Endothelial cell of umbilical vein (primary cell): ENCODE data around the gene SEMA4B. TPM values are rescaled to one million over a fixed set of nuclear protein-coding genes. Genes with fewer than 3 reads are reported as not detected.

Experiments used
- BruUV-seq: library from RNA; stranded (reverse); fragments of 400-500 nt; replicated peaks from 2 replicates; lab custom pipeline; 2021; lab: Mats Ljungman, UMichigan
- CTCF ChIA-PET: fragments of 300-600, 350-600 bp; sonication (Branson Sonifier 250); formaldehyde crosslinking; loops from one replicate; lab custom pipeline; 2021; ENCODE audit warnings: antibody characterized with exemption, inconsistent platforms; lab: Charles Lee
- POLR2A ChIA-PET: fragments of 300-600, 350-600 bp; sonication (Branson Sonifier 250); formaldehyde crosslinking; loops from one replicate; lab custom pipeline; 2021; ENCODE audit warnings: antibody characterized with exemption, inconsistent platforms; lab: Charles Lee
- DNase-seq: peaks from one replicate; pipeline ENCODE4 v3.0.0-alpha.2; 2011; ENCODE audit warnings: low read depth, low spot score
- FAIRE-seq: peaks from 2 replicates; lab custom pipeline; 2011; peaks lifted over from hg19 to GRCh38; lab: Jason Lieb, UNC
- H2AFZ ChIP-seq: 2 replicates; pipeline ENCODE4 v1.6.0; 2012; ENCODE audit warnings: low read depth, low read length, control low read depth, inconsistent platforms
- H3K27ac ChIP-seq: 2 replicates; pipeline ENCODE4 v1.5.1; 2011; ENCODE audit warnings: low read depth, mild to moderate bottlenecking, control low read depth, low read length, moderate library complexity; ENCODE audit not compliant: insufficient read depth
- H3K27me3 ChIP-seq, 2 experiments: 2 replicates each; pipeline versions ENCODE4 v1.6.0 to v1.6.1; 2011; ENCODE audit warnings: low read length in 2 of 2, mixed read lengths in 1 of 2; ENCODE audit not compliant: control insufficient read depth in 2 of 2, insufficient read depth in 2 of 2
- H3K36me3 ChIP-seq, 2 experiments: 2 replicates in 1 of 2; 3 replicates in 1 of 2; pipeline ENCODE4 v1.5.1; 2011; ENCODE audit warnings: low read length in 2 of 2, mild to moderate bottlenecking in 1 of 2, moderate library complexity in 1 of 2; ENCODE audit not compliant: control insufficient read depth in 2 of 2, insufficient read depth in 2 of 2; ENCODE audit errors: extremely low read depth in 1 of 2
- H3K4me1 ChIP-seq: 3 replicates; pipeline ENCODE4 v1.5.1; 2011; ENCODE audit warnings: mild to moderate bottlenecking, low read length; ENCODE audit not compliant: control insufficient read depth, insufficient read depth; ENCODE audit errors: extremely low read depth
- H3K4me2 ChIP-seq: 2 replicates; pipeline ENCODE4 v1.6.1; 2011; ENCODE audit warnings: low read length, control low read depth, mixed read lengths; ENCODE audit not compliant: insufficient read depth
- H3K4me3 ChIP-seq, 3 experiments: fragments of 200-600 bp in 1 of 3; sonication (generic), shearing (Covaris generic) in 1 of 3; replicated peaks in 1 of 3; 2 replicates each; pipeline ENCODE4 v1.5.1; 2011 to 2016; ENCODE audit warnings: control low read depth in 3 of 3, low read length in 3 of 3, mild to moderate bottlenecking in 2 of 3, inconsistent platforms in 1 of 3, low read depth in 1 of 3, moderate library complexity in 1 of 3; ENCODE audit not compliant: insufficient read depth in 1 of 3
- H3K79me2 ChIP-seq: 2 replicates; pipeline ENCODE4 v1.6.0; 2012; ENCODE audit warnings: low read length, inconsistent platforms; ENCODE audit not compliant: control insufficient read depth, insufficient read depth
- H3K9ac ChIP-seq: replicated peaks from 2 replicates; pipeline ENCODE3; 2011; ENCODE audit warnings: low read length, control low read depth; ENCODE audit not compliant: insufficient read depth; ENCODE audit errors: extremely low read depth
- H3K9me1 ChIP-seq: replicated peaks from 3 replicates; pipeline ENCODE4 v1.6.0; 2011; ENCODE audit warnings: mild to moderate bottlenecking, low read length; ENCODE audit not compliant: control insufficient read depth, insufficient read depth; ENCODE audit errors: extremely low read depth
- H3K9me3 ChIP-seq: replicated peaks from 2 replicates; pipeline ENCODE4 v1.5.1; 2012; ENCODE audit warnings: low read length, inconsistent platforms; ENCODE audit not compliant: control insufficient read depth, insufficient read depth
- H4K20me1 ChIP-seq: replicated peaks from 2 replicates; pipeline ENCODE3; 2011; ENCODE audit warnings: mild to moderate bottlenecking, low read length; ENCODE audit not compliant: control insufficient read depth, insufficient read depth; ENCODE audit errors: extremely low read depth
- CTCF ChIP-seq, 2 donors: IDR thresholded peaks; 1 replicate in 1 of 2; 2 replicates in 1 of 2; pipeline ENCODE4 v1.5.1; 2011; ENCODE audit warnings: low read length in 2 of 2, mild to moderate bottlenecking in 2 of 2, moderate library complexity in 2 of 2, control low read depth in 1 of 2, inconsistent platforms in 1 of 2, low read depth in 1 of 2; ENCODE audit not compliant: insufficient read depth in 1 of 2; ENCODE audit errors: extremely low read depth in 1 of 2
- EZH2 ChIP-seq: IDR thresholded peaks from 2 replicates; pipeline ENCODE4 v1.6.1; 2012; ENCODE audit warnings: borderline replicate concordance, low read depth, mild to moderate bottlenecking, moderate library complexity, low read length, inconsistent platforms; ENCODE audit not compliant: severe bottlenecking
- FOS ChIP-seq: IDR thresholded peaks from 2 replicates; pipeline ENCODE4 v1.6.1; 2011; ENCODE audit warnings: mild to moderate bottlenecking, low read length, moderate library complexity, borderline replicate concordance; ENCODE audit not compliant: insufficient read depth
- GATA2 ChIP-seq: IDR thresholded peaks from 2 replicates; pipeline ENCODE4 v1.7.0; 2011; ENCODE audit warnings: low read depth, mild to moderate bottlenecking, moderate library complexity, mixed read lengths, low read length; ENCODE audit not compliant: insufficient read length, insufficient read depth
- JUN ChIP-seq: IDR thresholded peaks from 2 replicates; pipeline ENCODE4 v1.6.1; 2011; ENCODE audit warnings: borderline replicate concordance, low read depth; ENCODE audit not compliant: insufficient read length, insufficient read depth
- MAX ChIP-seq: IDR thresholded peaks from 2 replicates; pipeline ENCODE4 v1.6.1; 2011; ENCODE audit not compliant: insufficient read depth, insufficient read length
- MYC ChIP-seq: IDR thresholded peaks from one replicate; pipeline ENCODE4 v1.6.1; 2011; ENCODE audit warnings: mild to moderate bottlenecking, low read depth, low read length
- POLR2A ChIP-seq: IDR thresholded peaks from 2 replicates; pipeline ENCODE4 v1.6.1; 2012; ENCODE audit warnings: low read depth, mild to moderate bottlenecking, control low read depth, low read length
- POLR2AphosphoS5 ChIP-seq: IDR thresholded peaks from 2 replicates; pipeline ENCODE4 v1.6.1; 2012; ENCODE audit warnings: low read depth, mild to moderate bottlenecking, control low read depth, low read length, moderate library complexity; ENCODE audit not compliant: insufficient read depth
- dilution Hi-C: fragments of 300-500 bp; cut with MboI; formaldehyde crosslinking; loops from one replicate; pipeline ENCODE4 v1.15.0; 2019; ENCODE audit warnings: low sequenced_read_pairs; ENCODE audit not compliant: extremely low pct_ligation_motif_present
- intact Hi-C: fragments of 100-400 bp; cut with micrococcal nuclease; formaldehyde crosslinking; loops from one replicate; pipeline ENCODE4 v1.10.0; 2022
- polyA plus RNA-seq, 4 experiments: library from polyadenylated mRNA; depleted of rRNA in 3 of 4; stranded (reverse) in 3 of 4; unstranded in 1 of 4; fragments of >200 nt; gene quantifications; 2 replicates each; pipeline versions ENCODE4 v1.2.1 to v1.2.3, GENCODE V29; 2011 to 2012; ENCODE audit warnings: missing spikeins in 1 of 4
- total RNA-seq: library from RNA; stranded (reverse); gene quantifications from 2 replicates; pipeline ENCODE4 v1.2.3, GENCODE V29; 2021

Gene SEMA4B
- total and polyA plus RNA-seq, 2 donors (not counting 3 experiments of a cell fraction or from before 2014, with no cell fraction given): 6.1 to 7.1 TPM

DNA sequence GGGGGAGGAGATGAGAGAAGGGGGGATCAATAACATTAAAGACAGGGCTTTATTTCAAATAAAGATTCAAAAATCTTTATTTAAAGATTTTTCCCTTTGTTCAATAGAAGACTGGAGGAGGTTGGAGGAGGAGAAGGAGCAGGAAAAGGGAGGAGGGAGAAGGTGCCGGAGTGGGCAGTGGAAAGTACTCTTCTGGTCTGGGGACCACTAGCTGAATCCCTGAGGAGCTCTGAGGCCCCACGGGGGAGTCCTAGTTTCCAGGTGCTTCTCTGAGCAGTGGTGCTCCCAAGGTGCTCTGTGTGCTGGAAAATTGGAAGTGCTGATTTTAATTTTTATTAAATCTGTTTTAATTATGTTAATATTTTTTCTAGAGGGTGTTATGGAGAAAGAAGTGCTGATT lies 19.4 kb upstream of the SEMA4B start:
- Histone ChIP-seq H3K79me2 (no peaks in the 10 kb centered on the region), H3K4me3 (no peak overlapping the region), H2AFZ (no peak overlapping the region), H3K4me2 (no peak overlapping the region), H3K36me3 (no peaks in the 10 kb centered on the region), H3K9me3 (no peaks in the 10 kb centered on the region), H3K27ac (no peak overlapping the region), H3K4me1 (peaks cover 4% of the 10 kb centered on the region), H3K9me1 (no peaks in the 10 kb centered on the region), H3K9ac (no peak overlapping the region), H4K20me1 (no peaks in the 10 kb centered on the region), H3K27me3 (peaks cover 0 to 2% of the 10 kb centered on the region in 2 experiments)
- CTCF ChIA-PET: interaction anchor here (1.3 kb wide), 1 partner anchor 16 kb away, joined by 3 read pairs; no protein-coding TSS in a partner anchor
- DNase-seq (no peak), FAIRE-seq (no peak)
- BruUV-seq: no TSS peak
- POLR2A ChIA-PET: no interaction called here
- dilution Hi-C loops (no loop called here), intact Hi-C loops (no loop called here)
- no peak for TF ChIP-seq GATA2
- TF ChIP-seq MYC: no peak
- TF ChIP-seq POLR2A: no peak
- TF ChIP-seq EZH2: no peak
- TF ChIP-seq FOS: no peak
- no peak for TF ChIP-seq CTCF (IDR thresholded peaks at IDR 0.05; ENCODE audit: extremely low read depth in 1 of 2, insufficient read depth in 1 of 2, low read depth in 1 of 2, low read length in 2 of 2)
- no peak for TF ChIP-seq MAX
- TF ChIP-seq POLR2AphosphoS5: no peak
- TF ChIP-seq JUN: no peak
